CD14-positive monocyte (primary cell): ENCODE measurements around the gene POLL. TPM values are rescaled to one million over a fixed set of nuclear protein-coding genes. Genes with fewer than 3 reads are reported as not detected.

ENCODE experiments used
- DNase-seq, 3 donors: peaks; one replicate each; pipeline ENCODE4 v3.0.0-alpha.2; 2011 to 2022
- H2AFZ ChIP-seq: 2 replicates; pipeline ENCODE4 v1.6.0; 2012; ENCODE audit warnings: mild to moderate bottlenecking, low read depth, low read length, inconsistent platforms; ENCODE audit not compliant: insufficient read depth, poor library complexity, severe bottlenecking
- H3K27ac ChIP-seq, 2 donors: 1 replicate in 1 of 2; 2 replicates in 1 of 2; pipeline ENCODE4 v1.5.1; 2012 to 2013; ENCODE audit warnings: low read length in 2 of 2, control low read depth in 1 of 2, inconsistent platforms in 1 of 2, low read depth in 1 of 2, mild to moderate bottlenecking in 1 of 2
- H3K27me3 ChIP-seq, 2 donors: one replicate each; pipeline versions ENCODE4 v1.6.0 to v1.6.1; 2011 to 2013; ENCODE audit warnings: low read length in 2 of 2; ENCODE audit not compliant: control insufficient read depth in 2 of 2, insufficient read depth in 2 of 2
- H3K36me3 ChIP-seq, 2 donors: replicated peaks in 1 of 2; 1 replicate in 1 of 2; 2 replicates in 1 of 2; pipeline versions ENCODE4 v1.5.1 to v1.6.1; 2012 to 2013; ENCODE audit warnings: low read length in 2 of 2, control low read depth in 1 of 2, inconsistent platforms in 1 of 2, mild to moderate bottlenecking in 1 of 2; ENCODE audit not compliant: insufficient read depth in 2 of 2, control insufficient read depth in 1 of 2
- H3K4me1 ChIP-seq, 2 donors: 1 replicate in 1 of 2; 2 replicates in 1 of 2; pipeline versions ENCODE4 v1.5.1 to v1.6.1; 2012 to 2013; ENCODE audit warnings: low read length in 2 of 2, control low read depth in 1 of 2, inconsistent platforms in 1 of 2, mild to moderate bottlenecking in 1 of 2, moderate library complexity in 1 of 2; ENCODE audit not compliant: insufficient read depth in 2 of 2, control insufficient read depth in 1 of 2
- H3K4me2 ChIP-seq: replicated peaks from 2 replicates; pipeline ENCODE3; 2012; ENCODE audit warnings: low read length, moderate library complexity, mild to moderate bottlenecking; ENCODE audit not compliant: poor library complexity, severe bottlenecking; ENCODE audit errors: extremely low read depth
- H3K4me3 ChIP-seq, 3 experiments: fragments of 200-600 bp in 1 of 3; sonication (generic) in 1 of 3; replicated peaks in 1 of 3; 1 replicate in 2 of 3; 2 replicates in 1 of 3; pipeline ENCODE4 v1.5.1; 2011 to 2013; ENCODE audit warnings: low read length in 3 of 3, mild to moderate bottlenecking in 3 of 3, control low read depth in 2 of 3, low read depth in 2 of 3, inconsistent platforms in 1 of 3, moderate library complexity in 1 of 3
- H3K79me2 ChIP-seq: 2 replicates; pipeline ENCODE4 v1.6.0; 2012; ENCODE audit warnings: mild to moderate bottlenecking, control low read depth, inconsistent platforms, low read length, moderate library complexity; ENCODE audit not compliant: insufficient read depth
- H3K9ac ChIP-seq: 2 replicates; pipeline ENCODE4 v1.6.0; 2017; ENCODE audit warnings: low read length, mild to moderate bottlenecking; ENCODE audit not compliant: insufficient read depth, poor library complexity, severe bottlenecking
- H3K9me3 ChIP-seq, 2 donors: replicated peaks in 1 of 2; 1 replicate in 1 of 2; 2 replicates in 1 of 2; pipeline versions ENCODE4 v1.5.1 to v1.6.1; 2012 to 2013; ENCODE audit warnings: low read length in 2 of 2, control low read depth in 1 of 2; ENCODE audit not compliant: control insufficient read depth in 1 of 2, insufficient read depth in 1 of 2
- H4K20me1 ChIP-seq: 2 replicates; pipeline ENCODE4 v1.6.0; 2012; ENCODE audit warnings: mild to moderate bottlenecking, low read length, control low read depth, moderate library complexity; ENCODE audit not compliant: insufficient read depth
- H3K27ac Mint-ChIP-seq, 7 donors: one replicate each; pipeline ENCODE4 v1.8.0; 2020; ENCODE audit warnings: mild to moderate bottlenecking in 7 of 7, mixed read lengths in 7 of 7, moderate library complexity in 6 of 7, inconsistent platforms in 2 of 7
- H3K27me3 Mint-ChIP-seq, 3 donors: one replicate each; pipeline ENCODE4 v1.8.0; 2021 to 2022; ENCODE audit warnings: low read depth in 3 of 3, mild to moderate bottlenecking in 3 of 3, mixed read lengths in 3 of 3, moderate library complexity in 3 of 3, inconsistent platforms in 1 of 3
- H3K36me3 Mint-ChIP-seq, 2 donors: one replicate each; pipeline ENCODE4 v1.8.0; 2020; ENCODE audit warnings: mixed read lengths in 2 of 2, inconsistent platforms in 1 of 2, mild to moderate bottlenecking in 1 of 2
- H3K4me1 Mint-ChIP-seq: one replicate; pipeline ENCODE4 v1.8.0; 2020; ENCODE audit warnings: mild to moderate bottlenecking, mixed read lengths
- H3K4me3 Mint-ChIP-seq, 2 donors: one replicate each; pipeline ENCODE4 v1.8.0; 2020; ENCODE audit warnings: mild to moderate bottlenecking in 2 of 2, mixed read lengths in 2 of 2, moderate library complexity in 1 of 2
- H3K9me3 Mint-ChIP-seq, 7 donors: one replicate each; pipeline ENCODE4 v1.8.0; 2020 to 2022; ENCODE audit warnings: mixed read lengths in 7 of 7, mild to moderate bottlenecking in 6 of 7, moderate library complexity in 6 of 7, inconsistent platforms in 2 of 7
- CTCF ChIP-seq: fragments of 200-600 bp; IDR thresholded peaks from one replicate; pipeline ENCODE4 v1.8.0; 2022; ENCODE audit warnings: antibody characterized with exemption, mild to moderate bottlenecking
- WGBS: methylation state at CpG from one replicate; pipeline ENCODE4 v1.1.5; 2013; ENCODE audit warnings: missing lambda C conversion rate; ENCODE audit not compliant: insufficient coverage; 5-methylcytosine and 5-hydroxymethylcytosine counted together
- intact Hi-C, 2 donors: fragments of 100-400 bp; cut with micrococcal nuclease; formaldehyde crosslinking; loops; one replicate each; pipeline versions ENCODE4 v1.15.0 to v1.15.1; 2023
- polyA plus RNA-seq, 3 donors: library from polyadenylated mRNA; depleted of rRNA in 1 of 3; unstranded in 2 of 3; stranded (reverse) in 1 of 3; fragments of 300-500 nt in 2 of 3; fragments of >200 nt in 1 of 3; fragmentation: Illumina TruSeq in 2 of 3; gene quantifications; 1 replicate in 2 of 3; 2 replicates in 1 of 3; pipeline ENCODE4 v1.2.3, GENCODE V29; 2012 to 2021

The POLL gene
- polyA plus RNA-seq, 3 donors: 9.9 to 37.0 (median 10.6) TPM

- Histone ChIP-seq H3K27ac (peak overlapping the region in 1 of 2 donors; percentile 84), H2AFZ (peak overlapping the region; percentile 99), H3K4me2 (peak overlapping the region; percentile 81), H3K9ac (no peak overlapping the region), H3K4me1 (peaks cover 48 to 54% of the 10 kb centered on the region in 2 donors), H3K4me3 (peak overlapping the region in 1 of 3 experiments; percentile 99), H3K27me3 (no peaks in the 10 kb centered on the region), H3K9me3 (no peaks in the 10 kb centered on the region), H3K36me3 (peaks cover 12 to 14% of the 10 kb centered on the region in 2 donors), H4K20me1 (no peaks in the 10 kb centered on the region), H3K79me2 (peaks cover 20% of the 10 kb centered on the region)
- no peak for TF ChIP-seq CTCF
- intact Hi-C loops: loop anchor here in 1 of 2 donors (5.0 kb wide), 1 partner anchor 237 kb away; the partner anchor contains the start of gene BTRC
- Mint-ChIP-seq H3K27ac (peak overlapping the region in 3 of 7 donors; percentile 1 to 82 (median 61)), H3K36me3 (peaks cover 18 to 20% of the 10 kb centered on the region in 2 donors), H3K4me3 (peak overlapping the region; percentile 93 to 94), H3K9me3 (no peaks in the 10 kb centered on the region), H3K27me3 (peaks cover 0 to 1% (median 0%) of the 10 kb centered on the region in 3 donors), H3K4me1 (peaks cover 47% of the 10 kb centered on the region)
- no peak for DNase-seq
- WGBS: 94% methylated on average over 3 of the region's 5 CpGs
These were observed 822 bp upstream of the POLL start for GRCh38 chr10:101588879-101589278.

- no peak for DNase-seq
- Mint-ChIP-seq H3K9me3 (no peaks in the 10 kb centered on the region), H3K36me3 (peaks cover 42% of the 10 kb centered on the region in 2 donors), H3K4me1 (peaks cover 22% of the 10 kb centered on the region), H3K27ac (no peak overlapping the region), H3K4me3 (no peak overlapping the region), H3K27me3 (peaks cover 0 to 1% (median 0%) of the 10 kb centered on the region in 3 donors)
- Histone ChIP-seq H3K9ac (no peak overlapping the region), H3K79me2 (peaks cover 20% of the 10 kb centered on the region), H3K27me3 (no peaks in the 10 kb centered on the region), H3K9me3 (no peaks in the 10 kb centered on the region), H2AFZ (no peak overlapping the region), H4K20me1 (no peaks in the 10 kb centered on the region), H3K4me1 (peaks cover 19 to 25% of the 10 kb centered on the region in 2 donors), H3K4me2 (no peak overlapping the region), H3K27ac (no peak overlapping the region), H3K4me3 (no peak overlapping the region), H3K36me3 (peaks cover 38 to 45% of the 10 kb centered on the region in 2 donors)
- intact Hi-C loops: loop anchor here in 1 of 2 donors (5.0 kb wide), 1 partner anchor 234 kb away; the partner anchor contains the start of gene BTRC
- no peak for TF ChIP-seq CTCF
- WGBS: 99% methylated on average over 9 of the region's 9 CpGs
These were observed 2.2 kb downstream of the POLL start for GRCh38 chr10:101585841-101586240.
